GM19025 (cell line): Measurements from ENCODE around the gene AAK1.
"Not testable (repeated sequence)": the region's sequence is repeated elsewhere in the genome, so short reads cannot be mapped to it uniquely, and the experiment has no call there.

Source experiments
- ATAC-seq: cut with Tn5 transposase; IDR thresholded peaks from one replicate; pipeline ENCODE4 v1.9.1; 2021; ENCODE audit warnings: mild to moderate bottlenecking, low read depth, moderate library complexity; ENCODE audit not compliant: unreplicated experiment

AAK1 gene

DNA sequence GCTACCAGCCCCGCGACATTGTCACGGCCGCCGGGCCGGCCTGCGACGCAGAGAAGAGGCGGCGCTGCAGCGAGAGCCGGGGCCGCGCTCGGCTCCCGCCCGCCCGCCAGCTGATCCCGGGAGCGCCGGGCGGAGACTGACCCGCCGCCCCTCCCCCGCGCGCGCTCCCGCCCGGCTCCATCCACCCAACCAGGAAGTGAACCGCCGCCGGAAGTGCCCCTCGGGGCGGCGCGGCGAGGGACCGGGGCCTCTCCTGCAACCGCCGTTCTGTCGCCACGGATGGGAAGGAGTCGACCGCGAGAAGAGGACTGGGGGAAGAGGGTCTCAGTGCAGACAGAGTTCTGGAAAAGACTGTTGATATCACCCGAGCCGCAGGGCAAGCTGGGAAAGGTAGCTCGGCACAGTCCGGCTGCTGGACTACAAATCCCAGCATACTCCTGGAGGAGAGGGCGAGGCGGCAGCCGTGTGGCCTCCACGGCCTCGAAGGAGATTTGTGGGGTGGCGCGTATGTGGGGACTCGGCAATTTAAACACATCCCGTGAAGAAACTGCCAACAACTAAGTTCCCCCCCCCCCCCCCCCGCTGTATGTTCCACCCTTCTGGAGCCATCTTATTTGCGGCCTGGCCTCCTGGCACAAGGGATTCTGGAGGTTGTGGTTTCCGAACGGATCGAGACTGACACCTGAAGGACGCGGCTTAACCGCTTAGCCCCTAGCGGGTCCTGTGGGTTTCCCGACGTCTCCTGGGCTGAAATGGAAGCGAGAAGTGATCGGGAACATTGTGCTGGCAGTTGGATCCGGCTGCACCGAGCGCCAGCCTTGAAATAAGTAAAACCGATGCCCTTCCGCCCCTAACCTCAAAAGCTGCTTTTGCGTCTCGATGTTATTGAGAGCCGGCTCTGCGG lies at the start of gene AAK1:
Gene AAK1 (minus strand): TSS at position 138 of the 904 bp plus-strand sequence. CDS start 699 bp downstream, outside the sequence.
- peak; percentile 45 for ATAC-seq

DNA sequence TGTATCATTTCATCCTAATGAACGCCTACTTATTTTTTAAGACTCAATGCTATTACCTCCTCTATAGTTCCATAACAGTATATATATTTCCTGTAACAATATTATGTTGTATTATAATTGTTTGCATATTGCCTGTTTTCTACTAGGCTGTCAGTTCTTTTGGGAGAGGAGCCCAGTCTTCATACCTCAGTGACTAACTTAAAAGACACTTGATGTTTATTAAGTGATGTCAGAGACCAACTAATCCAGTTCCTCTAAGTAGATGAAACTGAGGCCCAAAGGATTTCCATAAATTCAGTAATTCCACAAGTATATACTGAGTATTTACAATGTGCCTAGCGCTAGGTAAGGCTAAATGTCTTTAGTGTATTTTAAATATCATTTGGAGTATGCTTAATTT lies 48.9 kb upstream of the AAK1 start:
- ATAC-seq = no peak

DNA sequence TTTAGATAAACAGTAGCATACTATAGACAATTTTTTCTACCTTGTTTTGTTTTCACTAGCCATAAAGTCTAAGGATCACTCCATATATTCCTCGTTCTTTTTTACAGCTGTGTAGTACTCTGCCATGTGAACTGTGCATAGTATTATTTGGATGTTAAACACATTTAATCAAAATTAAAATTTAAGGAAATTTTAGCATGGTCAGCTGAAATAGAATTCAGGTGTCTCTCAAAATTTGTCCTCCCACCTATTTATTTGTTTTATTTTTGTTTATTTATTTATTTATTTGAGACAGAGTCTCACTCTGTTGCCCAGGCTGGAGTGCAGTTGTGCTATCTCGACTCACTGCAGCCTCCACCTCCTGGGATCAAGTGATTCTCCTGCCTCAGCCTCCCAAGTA lies 46.4 kb upstream of the AAK1 start:
- no peak for ATAC-seq

DNA sequence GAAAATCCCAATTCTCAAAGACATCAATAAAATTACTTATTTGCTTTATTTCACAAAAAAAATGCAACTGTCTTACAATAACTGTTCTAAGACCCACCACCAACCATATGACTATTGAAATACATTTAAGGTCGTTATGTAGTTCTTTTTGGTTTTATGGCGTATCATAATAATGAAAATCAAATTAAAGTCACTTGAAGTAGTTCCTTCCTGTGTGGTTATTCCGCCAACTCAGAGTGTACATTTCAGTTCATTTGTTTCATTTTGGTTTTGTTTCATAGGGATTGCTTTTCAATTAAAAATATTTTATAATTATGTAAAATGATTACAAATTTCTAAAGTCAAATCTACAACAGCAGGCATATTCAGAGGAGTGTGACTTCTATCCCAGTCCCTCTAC lies 45.9 kb upstream of the AAK1 start:
- ATAC-seq = no peak

DNA sequence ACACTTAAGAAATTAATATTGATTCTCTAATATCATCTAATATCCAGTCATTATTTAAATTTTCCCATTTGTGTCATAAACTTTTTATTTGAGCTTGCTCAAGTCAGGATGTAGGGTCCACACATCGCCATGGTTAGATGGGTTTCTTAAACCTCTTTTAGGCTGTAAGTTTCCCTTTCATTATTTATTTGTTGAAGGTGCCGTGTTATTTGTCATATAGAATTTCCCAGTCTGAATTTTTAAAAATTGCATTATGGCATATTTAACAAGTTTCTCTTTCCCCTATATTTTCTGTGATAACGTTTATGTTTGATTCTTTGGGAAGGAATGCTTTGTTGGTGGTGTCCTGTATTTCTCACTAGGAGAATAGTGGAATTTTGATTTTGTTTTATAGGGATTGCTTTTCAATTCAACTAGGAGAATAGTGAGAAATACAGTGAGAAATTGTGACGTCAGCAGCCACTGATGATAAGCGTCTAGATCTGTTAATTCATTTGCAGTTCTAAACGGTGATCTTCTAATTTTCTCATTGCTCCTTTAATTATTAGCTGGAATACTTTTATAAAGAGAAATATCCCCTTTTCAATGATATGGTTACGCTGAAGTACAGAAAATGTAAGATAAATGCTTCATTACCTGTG lies 44.6 kb upstream of the AAK1 start:
- no peak for ATAC-seq

DNA sequence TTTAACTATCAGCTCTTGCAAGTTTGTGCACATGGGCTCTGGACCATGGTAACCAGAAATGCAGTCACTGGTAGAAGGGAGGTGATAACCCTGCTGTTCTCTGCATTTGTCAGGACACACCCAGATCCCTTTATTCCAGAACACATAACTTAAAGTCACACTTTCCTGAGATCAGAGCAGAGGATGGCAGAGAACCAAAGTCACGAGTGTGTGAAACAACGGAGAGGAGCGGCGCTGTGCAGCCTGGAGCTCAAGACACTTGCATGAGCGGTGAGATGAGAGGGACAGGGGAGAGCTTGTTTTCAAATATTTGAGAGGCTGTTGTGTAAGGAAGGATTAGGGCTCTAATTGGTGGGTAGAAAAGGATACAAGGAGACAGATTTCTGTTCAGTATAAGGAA lies 43.3 kb upstream of the AAK1 start:
- no peak for ATAC-seq

DNA sequence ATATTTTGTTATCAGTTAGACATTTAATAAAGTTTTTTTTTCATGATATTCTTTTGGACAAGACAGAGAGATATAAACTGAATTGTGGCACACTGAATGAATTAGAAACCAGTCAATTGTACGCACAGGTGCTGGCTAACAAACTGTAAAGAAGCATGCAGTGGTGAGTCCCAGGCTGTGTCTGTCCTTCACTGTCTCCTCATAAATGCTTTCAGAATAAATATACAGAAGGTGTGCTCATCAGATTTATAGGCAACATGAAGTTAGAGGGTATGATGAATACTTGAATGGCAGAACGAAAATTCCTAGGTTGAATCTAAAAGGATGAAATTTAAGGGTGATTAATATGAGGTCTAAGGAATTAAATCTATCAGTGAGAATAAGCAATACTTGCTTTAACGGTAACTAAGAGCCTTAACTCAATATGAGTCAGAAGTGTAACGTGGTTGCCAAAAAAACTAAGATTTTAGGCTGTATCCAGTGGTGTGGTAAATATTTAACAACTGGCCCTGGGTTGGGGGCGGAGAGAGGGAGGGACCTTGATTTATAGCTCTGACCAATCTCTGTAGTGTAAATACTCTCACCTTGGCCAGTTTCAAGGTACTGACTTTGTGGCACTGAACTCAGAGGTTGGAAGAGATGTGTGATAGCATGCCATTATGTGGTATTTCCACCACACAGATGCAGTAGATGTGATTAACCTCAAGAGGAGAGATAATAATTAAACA lies 41.9 kb upstream of the AAK1 start:
- ATAC-seq = no peak

DNA sequence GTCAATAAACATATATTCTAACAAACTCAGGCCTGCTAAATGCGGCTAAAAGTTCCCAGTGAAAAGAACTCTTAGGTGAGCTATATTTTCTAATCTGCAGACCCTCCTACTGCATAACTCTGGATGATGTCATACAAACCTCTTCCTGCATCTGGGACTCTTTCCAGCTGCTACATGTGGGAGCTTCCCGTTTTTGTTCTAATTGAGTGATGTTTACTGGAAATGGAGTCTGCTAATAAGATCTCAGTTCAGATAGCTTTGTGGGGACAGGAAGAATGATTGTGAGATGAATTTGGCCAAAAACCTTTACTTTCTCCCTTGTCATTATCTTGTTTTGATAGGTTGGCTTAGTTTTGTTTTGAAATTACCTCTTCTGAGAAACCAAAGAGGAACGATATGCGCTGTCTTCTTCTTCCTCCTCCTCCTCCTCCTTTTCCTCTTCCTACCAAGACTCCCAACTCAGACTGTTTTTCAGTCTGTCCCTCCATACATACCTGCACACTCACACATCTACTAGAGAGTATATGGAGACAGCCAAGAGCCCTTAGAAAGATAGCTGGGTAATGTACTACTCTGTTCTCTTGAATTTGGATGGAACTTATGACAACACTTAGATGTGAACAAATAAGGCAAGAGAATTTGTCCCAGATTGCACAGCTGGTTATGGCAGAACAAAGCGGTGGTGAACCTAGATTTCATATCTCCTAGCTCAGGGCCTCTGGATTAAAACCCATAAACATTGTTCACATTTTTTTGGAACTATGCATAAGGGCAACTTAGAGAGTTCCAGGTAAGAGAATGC lies 39.8 kb upstream of the AAK1 start:
- ATAC-seq = no peak

DNA sequence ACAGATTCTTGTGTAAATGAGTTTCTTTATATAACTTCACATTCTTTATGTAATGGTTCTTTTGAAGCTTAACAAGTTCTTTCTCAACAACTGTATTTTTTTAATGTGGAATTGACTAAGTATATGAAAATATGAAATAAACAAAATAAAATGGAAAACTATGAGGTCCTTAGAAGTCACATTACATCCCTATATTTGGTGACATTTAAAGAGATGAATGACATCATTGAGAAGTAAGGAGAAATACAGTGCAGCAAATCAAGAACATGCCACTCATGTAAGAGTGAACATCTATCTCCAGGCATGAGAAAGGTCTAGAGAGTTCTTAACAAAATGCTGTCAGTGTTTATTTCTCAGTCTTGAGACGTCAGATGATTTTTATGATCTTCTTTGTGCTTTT lies 39.0 kb upstream of the AAK1 start:
- no peak for ATAC-seq

DNA sequence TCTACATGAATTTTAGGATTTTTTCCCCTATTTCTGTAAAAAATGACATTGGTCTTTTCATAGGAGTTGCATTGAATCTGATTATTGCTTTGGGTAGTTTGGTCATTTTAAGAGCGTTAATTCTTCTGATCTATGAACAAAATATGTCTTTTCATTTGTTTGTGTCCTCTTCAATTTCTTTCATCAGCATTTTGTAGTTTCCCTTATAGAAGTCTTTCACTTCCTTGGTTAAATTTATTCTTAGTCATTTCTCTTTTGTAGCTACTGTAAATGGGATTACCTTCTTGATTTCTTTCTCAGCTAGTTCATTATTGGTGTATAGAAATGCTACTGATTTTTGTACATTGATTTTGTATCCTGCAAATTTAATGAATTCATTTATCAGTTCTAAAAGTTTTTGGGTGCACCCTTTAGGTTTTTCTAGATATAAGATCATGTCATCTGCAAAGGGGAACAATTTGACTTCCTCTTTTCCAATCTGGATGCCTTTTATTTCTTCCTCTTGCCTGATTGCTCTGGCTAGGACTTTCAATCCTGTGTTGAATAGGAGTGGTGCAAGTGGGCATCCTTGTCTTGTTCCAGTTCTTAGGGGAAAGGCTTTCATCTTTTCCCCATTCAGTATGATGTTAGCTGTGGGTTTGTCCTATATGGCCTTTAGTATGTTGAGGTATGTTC lies 36.6 kb upstream of the AAK1 start:
- ATAC-seq = no peak

DNA sequence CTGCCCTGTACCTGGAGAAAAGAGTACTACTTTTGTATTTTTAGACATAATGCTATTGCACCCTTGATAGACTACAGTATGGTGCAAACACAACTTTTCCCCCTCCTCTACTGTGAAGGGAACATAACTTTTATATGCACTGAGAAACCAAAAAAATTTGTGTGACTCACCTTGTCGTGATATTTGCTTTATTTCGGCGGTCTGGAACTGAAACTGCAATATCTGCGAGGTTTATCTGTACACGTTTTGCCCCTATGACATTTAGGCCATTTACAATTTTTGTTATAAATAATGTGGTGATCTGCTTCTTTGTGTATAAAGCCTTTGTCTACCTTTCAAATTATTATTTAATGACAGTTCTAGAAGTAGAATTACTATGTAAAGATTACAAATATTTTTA lies 34.4 kb upstream of the AAK1 start:
- no peak for ATAC-seq

DNA sequence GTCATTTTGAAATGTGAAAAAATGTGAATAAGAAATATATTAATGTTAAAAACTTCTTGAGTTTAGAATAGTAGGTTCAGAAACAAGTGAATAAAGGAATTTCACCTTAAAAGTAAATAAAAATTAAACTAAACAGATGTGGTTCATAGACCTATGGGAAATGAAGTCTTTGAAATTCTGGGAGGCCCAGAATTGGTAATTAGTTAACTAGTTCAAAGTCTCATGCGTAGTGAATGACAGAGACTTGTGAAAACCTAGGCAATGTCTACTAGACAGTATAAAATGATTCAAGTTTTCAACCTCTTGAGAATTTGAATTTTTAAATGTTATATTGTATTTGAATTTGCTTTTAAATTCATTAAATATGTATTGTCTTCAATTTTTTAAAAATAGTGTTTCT lies 32.6 kb upstream of the AAK1 start:
- ATAC-seq = no peak

DNA sequence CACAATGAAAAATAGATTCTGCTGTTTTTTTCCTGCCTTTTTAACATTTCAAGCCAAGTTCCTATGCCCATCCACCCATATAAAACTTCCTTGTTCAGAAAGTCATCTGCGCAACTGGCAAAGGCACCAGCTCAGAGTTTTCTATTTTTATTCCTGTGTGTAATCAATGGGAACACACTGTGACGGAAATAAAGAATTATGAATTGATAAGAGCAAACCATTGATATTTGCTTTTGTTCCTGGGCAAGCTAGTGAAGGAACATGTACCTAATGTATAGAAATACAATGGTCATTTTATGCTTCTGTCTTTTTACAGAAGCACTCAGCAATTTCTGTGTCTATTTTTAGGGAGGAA lies 30.8 kb upstream of the AAK1 start:
- no peak for ATAC-seq

DNA sequence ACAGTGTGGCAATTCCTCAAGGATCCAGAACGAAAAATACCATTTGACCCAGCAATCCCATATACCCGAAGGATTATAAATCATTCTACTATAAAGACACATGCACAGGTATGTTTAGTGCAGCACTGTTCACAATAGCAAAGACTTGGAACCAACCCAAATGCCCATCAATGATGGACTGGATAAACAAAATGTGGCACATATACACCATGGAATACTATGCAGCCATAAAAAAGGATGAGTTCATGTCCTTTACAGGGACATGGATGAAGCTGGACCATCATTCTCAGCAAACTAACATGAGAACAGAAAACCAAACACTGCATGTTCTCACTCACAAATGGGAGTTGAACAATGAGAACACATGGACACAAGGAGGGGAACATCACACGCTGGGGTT lies 29.6 kb upstream of the AAK1 start:
- ATAC-seq = not testable (repeated sequence)

DNA sequence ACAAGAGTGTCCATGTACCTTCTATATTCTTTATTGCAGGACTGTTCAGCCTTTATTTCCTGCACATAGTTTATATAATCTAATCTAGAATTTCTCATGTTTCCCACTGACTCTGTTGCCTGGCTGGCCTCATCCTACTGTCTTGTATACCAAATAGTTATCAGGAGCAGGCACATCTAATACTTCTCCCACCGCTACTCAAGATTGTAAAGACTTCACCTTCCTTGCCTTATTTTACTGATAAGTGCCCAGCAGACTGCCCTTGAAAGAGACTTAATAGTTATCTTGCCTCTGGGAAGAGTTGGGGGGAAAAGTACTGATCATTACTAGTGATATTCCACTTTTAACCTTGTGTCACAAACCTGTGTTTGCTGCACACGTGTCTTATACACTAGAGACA lies 26.1 kb upstream of the AAK1 start:
- no peak for ATAC-seq

DNA sequence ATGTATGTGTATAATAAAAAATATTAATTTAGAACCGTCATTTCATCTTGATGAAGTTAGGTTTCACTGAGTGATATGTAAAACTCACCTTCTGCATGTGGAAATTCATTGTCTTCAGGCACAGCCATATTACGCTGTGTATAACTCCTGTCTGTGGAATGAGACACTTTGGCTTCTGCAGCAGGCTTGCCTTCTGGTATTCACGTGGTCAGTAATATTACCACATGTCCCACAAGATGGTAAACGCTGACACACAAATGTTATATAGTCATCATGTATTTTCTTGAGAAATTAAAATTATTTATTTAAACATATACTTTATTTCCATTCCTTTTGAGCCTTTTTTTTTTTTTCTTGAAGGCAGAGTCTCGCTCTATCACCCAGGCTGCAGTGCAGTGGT lies 25.1 kb upstream of the AAK1 start:
- ATAC-seq = no peak

DNA sequence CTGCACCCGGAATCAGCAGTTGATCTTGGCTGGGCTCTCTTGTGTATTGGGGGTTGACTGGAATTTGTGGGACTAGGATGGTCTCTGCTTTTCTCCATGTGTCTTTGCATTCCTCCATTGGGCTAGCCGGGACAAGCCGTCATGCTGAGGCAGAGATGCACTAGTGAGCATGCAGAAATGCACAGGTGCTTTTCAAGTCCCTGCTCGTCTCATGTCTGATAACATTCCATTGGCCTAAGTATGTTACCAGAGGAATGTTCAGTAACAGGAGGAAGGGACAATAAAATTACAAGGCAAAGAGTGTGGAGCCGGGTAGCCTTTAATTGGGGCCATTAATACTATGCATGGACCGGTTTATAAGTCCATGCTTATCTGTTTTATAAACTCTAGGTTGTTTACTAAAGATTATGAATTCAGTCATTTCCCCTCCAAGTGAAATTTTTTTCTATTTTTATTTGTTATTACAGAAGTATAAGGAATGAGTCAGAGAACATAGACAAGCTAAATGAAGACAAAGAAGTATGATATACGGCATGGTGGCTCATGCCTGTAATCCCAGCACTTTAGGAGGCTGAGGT lies 24.4 kb upstream of the AAK1 start:
- no peak for ATAC-seq

DNA sequence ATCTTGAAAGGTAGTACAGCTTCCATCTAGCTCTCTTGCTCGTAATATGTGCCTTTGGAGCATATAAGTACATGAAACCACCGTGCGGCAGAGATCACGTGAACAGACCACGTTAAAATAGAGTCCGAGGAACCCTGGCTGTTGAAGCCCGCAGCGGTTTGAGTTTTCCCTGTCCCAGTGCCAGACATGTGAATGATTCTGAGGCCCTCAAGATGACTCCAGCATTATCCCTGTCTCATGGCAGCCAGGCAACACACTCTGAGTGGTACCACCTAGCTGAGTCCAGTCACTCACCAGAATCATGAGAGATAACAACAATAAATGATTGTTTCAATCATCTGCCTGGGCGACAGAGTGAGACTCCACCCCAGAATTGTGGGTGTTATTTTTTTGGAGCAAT lies 21.6 kb upstream of the AAK1 start:
- no peak for ATAC-seq

DNA sequence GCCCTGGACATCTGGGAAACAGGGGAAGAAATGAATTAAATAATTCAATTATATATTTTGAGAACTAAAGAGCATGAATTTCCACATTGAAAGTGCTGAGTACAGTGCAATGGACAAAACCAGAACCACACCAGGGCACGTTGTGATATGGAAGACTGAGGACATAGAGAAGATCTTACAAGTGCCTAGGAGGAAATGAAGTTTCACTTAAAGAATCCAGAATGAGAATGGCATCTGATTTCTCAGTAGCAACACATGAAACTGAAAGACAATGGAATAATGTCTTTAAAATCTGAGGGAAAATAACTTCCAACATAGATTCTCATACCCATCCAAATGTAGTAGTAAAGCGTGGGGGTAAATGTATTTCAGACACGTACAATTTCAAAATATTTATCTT lies 20.3 kb upstream of the AAK1 start:
- no peak for ATAC-seq

DNA sequence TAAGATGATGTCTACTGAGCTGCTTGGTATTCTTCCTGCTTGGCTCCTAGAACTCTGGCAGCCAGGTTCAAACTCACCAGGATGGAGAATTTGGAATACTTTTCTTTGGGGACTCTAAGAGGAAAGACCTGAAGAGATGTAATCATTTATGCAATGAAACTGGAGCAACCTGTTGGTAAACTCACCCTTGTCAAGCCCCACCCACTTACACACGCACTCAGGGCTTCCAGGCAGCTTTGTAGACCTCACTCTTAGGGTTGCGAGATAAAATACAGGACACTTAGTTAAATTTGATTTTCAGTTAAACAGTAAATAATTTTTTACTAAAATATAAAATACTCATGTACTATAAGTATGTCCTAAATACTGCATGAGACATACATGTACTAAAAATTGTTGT lies 19.0 kb upstream of the AAK1 start:
- not testable (repeated sequence) for ATAC-seq
